NB4 (cell line): ENCODE results near the gene FBXL17.

Experiments
- MYC ChIP-seq: IDR thresholded peaks from 2 replicates; pipeline ENCODE4 v1.6.1; 2011; ENCODE audit warnings: low read depth, low read length
- POLR2A ChIP-seq: IDR thresholded peaks from 2 replicates; pipeline ENCODE4 v1.6.1; 2011; ENCODE audit warnings: mild to moderate bottlenecking; ENCODE audit not compliant: insufficient read length; ENCODE audit errors: extremely low read depth
- TF ChIP-seq, protein P1 (sequence below): IDR thresholded peaks from one replicate; pipeline ENCODE4 v1.5.1; 2012; ENCODE audit warnings: low read depth, low read length

DNA sequence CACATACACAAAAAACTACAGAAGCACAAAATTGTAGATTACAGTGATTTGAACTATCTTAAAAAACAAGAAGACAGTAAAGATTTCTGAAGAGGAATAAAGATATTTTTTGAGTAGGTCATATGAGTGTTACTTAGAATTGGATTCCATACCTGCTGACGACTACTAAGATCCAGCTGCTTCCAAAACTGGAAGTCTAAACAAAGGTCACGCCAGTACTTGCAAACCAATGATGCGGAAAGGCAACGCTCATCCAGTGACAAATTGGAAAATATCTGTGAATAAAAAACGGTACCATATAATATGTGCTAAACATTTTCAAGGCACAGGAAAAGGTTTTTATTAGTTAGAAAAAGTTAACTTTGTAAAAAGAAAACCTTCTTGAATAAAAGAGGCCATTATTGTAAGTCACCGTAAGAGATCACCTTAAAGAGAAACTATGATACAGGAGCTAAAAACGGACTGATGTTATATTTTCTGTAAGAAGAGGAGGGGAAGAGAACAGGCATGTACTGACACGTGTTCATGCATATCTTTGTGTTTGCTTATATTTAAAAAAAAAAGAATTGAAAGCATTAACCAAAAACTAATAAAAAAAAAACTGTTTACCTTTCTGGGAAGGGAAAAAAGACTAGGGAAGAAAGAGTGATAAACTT lies 14.1 kb downstream of the FBXL17 start:
- TF ChIP-seq, protein P1, sequence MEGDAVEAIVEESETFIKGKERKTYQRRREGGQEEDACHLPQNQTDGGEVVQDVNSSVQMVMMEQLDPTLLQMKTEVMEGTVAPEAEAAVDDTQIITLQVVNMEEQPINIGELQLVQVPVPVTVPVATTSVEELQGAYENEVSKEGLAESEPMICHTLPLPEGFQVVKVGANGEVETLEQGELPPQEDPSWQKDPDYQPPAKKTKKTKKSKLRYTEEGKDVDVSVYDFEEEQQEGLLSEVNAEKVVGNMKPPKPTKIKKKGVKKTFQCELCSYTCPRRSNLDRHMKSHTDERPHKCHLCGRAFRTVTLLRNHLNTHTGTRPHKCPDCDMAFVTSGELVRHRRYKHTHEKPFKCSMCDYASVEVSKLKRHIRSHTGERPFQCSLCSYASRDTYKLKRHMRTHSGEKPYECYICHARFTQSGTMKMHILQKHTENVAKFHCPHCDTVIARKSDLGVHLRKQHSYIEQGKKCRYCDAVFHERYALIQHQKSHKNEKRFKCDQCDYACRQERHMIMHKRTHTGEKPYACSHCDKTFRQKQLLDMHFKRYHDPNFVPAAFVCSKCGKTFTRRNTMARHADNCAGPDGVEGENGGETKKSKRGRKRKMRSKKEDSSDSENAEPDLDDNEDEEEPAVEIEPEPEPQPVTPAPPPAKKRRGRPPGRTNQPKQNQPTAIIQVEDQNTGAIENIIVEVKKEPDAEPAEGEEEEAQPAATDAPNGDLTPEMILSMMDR = no peak
- TF ChIP-seq POLR2A = no peak
- no peak for TF ChIP-seq MYC
